K562 treated with DMSO at 1 percent for 24 hours (cell line): ENCODE data around the gene ARMH1. TPM values are rescaled to one million over a fixed set of nuclear protein-coding genes. Genes with fewer than 3 reads are reported as not detected.

Experiments
- total RNA-seq: library from RNA; unstranded; fragments of 300-600 nt; gene quantifications from 2 replicates; pipeline ENCODE4 v1.2.3, GENCODE V29; 2022; ENCODE audit warnings: low read depth; ENCODE audit not compliant: insufficient read depth

The ARMH1 gene
- not detected in 2 replicates for total RNA-seq

DNA sequence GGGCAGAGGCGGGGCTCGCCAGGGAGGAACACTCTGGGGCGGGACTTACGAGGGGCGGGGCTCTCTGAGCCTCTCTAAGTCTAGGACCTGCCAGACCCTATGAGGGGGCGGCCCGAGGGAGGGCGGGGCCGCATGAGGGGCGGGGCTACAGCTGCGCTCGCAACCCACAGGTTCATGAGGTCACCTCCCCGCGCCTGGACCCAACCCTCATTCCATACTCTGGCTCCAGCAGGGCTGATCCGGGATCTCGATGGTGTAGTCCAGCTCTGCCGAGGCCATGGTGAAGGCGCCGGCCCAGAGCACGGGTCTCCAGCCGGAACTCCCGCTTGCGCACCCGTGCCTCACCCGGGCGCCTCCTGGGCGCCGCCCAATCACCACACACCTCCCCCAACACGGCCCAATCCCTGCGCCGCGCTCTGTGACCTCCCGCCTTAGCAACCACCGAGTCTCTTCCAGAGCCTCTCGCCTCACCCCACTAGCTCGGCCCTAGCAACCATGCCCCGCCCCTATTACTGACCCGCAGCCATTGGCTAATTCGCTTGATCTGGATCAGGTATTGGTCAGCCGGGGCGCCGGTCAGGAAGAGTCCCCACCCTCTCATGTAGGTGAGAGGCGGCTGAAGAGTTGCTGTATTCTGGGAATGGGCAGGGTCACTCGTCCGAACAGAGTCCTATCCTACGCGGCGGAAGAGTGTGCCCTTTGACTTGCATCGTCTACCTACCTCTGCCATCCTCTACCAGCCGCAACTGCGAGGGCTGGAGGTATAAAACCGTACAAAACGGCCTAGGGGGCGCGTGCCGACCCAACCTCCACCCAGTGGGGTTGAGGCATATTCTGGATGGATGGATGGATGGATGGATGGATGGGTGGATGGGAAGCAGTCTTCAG lies at the start of gene ARMH1, which contains the start of gene TMEM53:
Gene ARMH1 (plus strand): TSS at position 602 of the 888 bp plus-strand sequence. CDS start 14,984 bp downstream, outside the sequence.
Gene TMEM53 (minus strand): TSS at position 369 of the 888 bp plus-strand sequence. CDS start 90 bp downstream, at position 279.

DNA sequence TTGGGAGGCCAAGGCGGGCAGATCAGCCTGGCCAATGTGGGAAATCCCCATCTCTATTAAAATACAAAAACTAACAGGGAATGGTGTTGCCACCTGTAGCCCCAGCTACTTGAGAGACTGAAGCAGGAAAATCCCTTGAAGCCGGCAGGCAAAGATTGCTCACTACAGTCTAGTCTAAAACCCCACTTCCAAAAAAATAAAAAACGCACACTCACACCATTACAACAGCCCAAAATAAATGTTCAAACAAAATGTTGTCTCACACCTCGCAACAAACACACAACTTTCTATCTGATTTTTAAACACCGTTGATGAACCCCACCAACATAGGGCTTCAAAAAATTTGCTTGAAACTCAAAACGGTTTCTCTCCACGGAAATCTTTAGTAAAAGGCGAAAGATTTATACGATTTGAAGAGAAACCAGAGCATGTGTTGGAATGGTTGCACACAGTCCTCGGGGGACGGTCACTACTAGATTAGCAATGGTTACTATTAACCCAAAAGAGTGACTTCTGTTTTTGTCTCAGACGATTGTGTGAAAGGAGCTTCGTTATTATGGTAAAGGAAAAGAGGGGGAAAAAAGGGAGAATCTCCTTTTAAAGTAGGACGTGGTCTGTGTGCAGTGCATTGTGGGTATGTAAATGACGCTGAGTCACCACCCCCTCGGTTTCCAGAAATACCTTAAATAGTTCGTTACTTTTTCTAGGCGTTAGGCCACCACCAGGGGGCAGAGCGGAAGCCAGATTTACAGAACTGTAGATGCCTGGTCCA lies 56.4 kb downstream of the ARMH1 start, which contains the start of gene RNU5D-1:
Gene RNU5D-1 (minus strand): TSS at position 430 of the 772 bp plus-strand sequence.

DNA sequence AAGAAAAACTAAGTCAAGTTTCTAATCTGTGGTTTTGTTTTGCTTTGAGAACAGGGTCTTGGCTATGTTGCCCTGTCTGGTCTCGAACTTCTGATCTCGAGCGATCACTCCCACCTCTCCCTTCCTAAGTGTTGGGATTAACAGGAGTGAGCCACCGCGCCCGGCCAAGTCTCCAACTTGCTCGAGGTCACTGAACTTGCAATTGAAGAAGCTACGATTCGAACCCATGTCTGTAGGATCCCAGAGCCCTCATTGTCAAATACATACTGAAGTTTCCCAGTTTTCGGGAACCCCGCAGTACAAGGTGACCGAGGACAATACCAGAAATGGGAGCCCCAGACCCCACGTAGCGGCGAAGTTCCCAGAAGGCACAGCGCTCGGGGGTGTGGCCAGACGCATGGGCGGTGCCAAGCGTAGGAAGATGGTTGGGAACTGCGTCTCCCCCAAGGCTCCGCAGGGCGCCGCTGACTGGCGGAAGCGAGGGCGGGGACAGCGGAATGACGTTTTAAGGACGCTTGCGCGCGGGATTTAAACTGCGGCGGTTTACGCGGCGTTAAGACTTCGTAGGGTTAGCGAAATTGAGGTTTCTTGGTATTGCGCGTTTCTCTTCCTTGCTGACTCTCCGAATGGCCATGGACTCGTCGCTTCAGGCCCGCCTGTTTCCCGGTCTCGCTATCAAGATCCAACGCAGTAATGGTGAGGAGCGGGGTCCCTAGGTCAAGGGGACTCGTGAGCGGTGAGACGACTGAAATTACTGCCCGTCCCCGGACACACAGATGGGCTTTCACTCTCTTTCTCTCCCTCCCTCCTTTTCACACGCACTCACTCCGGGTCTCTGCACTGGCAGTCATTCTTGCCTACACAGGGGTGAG lies 65.0 kb downstream of the ARMH1 start, which contains the start of gene KIF2C:
Gene KIF2C (plus strand): TSS at position 531 of the 872 bp plus-strand sequence. CDS start 96 bp downstream, at position 627.

Other genes starting within 250 kb of the ARMH1 start
- gene TMEM53, start 233 bp upstream of the ARMH1 start, total RNA-seq: 13.9 and 14.1 TPM in 2 replicates
- gene RNU5D-1, start 56.5 kb downstream of the ARMH1 start, total RNA-seq: not detected in 2 replicates
- gene KIF2C, start 65.1 kb downstream of the ARMH1 start, total RNA-seq: 182 and 196 TPM in 2 replicates
- gene RPS8, start 100.8 kb downstream of the ARMH1 start, total RNA-seq: 5,486 and 5,742 TPM in 2 replicates
- not detected in 2 replicates for gene BEST4, start 113.5 kb downstream of the ARMH1 start, total RNA-seq
- gene PLK3, start 125.7 kb downstream of the ARMH1 start, total RNA-seq: 22.5 and 22.7 TPM in 2 replicates
- gene DYNLT4, start 132.6 kb downstream of the ARMH1 start, total RNA-seq: 0.72 and 2.3 TPM in 2 replicates
- 2.4 and 3.0 TPM in 2 replicates for gene BTBD19, start 133.8 kb downstream of the ARMH1 start, total RNA-seq
- gene PTCH2, start 168.5 kb downstream of the ARMH1 start, total RNA-seq: 0.68 and 1.1 TPM in 2 replicates